ENCODE measurements around the gene KRTAP3-1. TPM values are rescaled to one million over a fixed set of nuclear protein-coding genes. Genes with fewer than 3 reads are reported as not detected.
"Not testable (repeated sequence)": the region's sequence is repeated elsewhere in the genome, so short reads cannot be mapped to it uniquely, and the experiment has no call there.

Gene KRTAP3-1
- total RNA-seq, 4 donors from 2014 or later = not detected

- peaks cover 0 to 6% of the 10 kb centered on the region in 2 donors for H3K27me3 ChIP-seq
- H3K4me3 ChIP-seq = no peak overlapping the region
- no peaks in the 10 kb centered on the region for H3K4me1 ChIP-seq
- H3K9me3 ChIP-seq = no peaks in the 10 kb centered on the region
- H3K36me3 ChIP-seq = no peaks in the 10 kb centered on the region
- no peak overlapping the region for H3K27ac ChIP-seq
- no peak for TF ChIP-seq POLR2A (IDR thresholded peaks at IDR 0.05)
- no peak for TF ChIP-seq CTCF (IDR thresholded peaks at IDR 0.05)
- no peak for DNase-seq
Measured at GRCh38 chr17:41048441-41048840, 39.5 kb upstream of the KRTAP3-1 start.

- not testable (repeated sequence) for H3K4me3 ChIP-seq, DNase-seq, H3K36me3 ChIP-seq, H3K27me3 ChIP-seq, H3K4me1 ChIP-seq, H3K9me3 ChIP-seq, H3K27ac ChIP-seq
Measured at GRCh38 chr17:41046735-41047465, 38.0 kb upstream of the KRTAP3-1 start, which contains the start of gene KRTAP2-1. Gene KRTAP2-1 (minus strand): TSS chr17:41047316. CDS start chr17:41047267, 49 bp downstream.

GRCh38 chr17:41042953-41043352 is 34.0 kb upstream of the KRTAP3-1 start:
- no peak for TF ChIP-seq CTCF (IDR thresholded peaks at IDR 0.05)
- no peak for TF ChIP-seq POLR2A (IDR thresholded peaks at IDR 0.05)
- Histone ChIP-seq H3K36me3 (no peaks in the 10 kb centered on the region), H3K27ac (no peak overlapping the region), H3K4me3 (no peak overlapping the region), H3K27me3 (no peaks in the 10 kb centered on the region), H3K9me3 (no peaks in the 10 kb centered on the region), H3K4me1 (no peaks in the 10 kb centered on the region)
- DNase-seq = no peak

- not testable (repeated sequence) for H3K27me3 ChIP-seq, H3K4me3 ChIP-seq, H3K9me3 ChIP-seq, H3K36me3 ChIP-seq, DNase-seq, H3K27ac ChIP-seq, H3K4me1 ChIP-seq
Measured at GRCh38 chr17:41040783-41041571, 32.0 kb upstream of the KRTAP3-1 start, which contains the start of gene KRTAP1-1. Gene KRTAP1-1 (minus strand): TSS chr17:41041450. CDS start chr17:41041397, 53 bp downstream.

- no peak overlapping the region for H3K27ac ChIP-seq
- H3K36me3 ChIP-seq = no peaks in the 10 kb centered on the region
- no peak for DNase-seq
- no peaks in the 10 kb centered on the region for H3K9me3 ChIP-seq
- no peaks in the 10 kb centered on the region for H3K27me3 ChIP-seq
- H3K4me3 ChIP-seq = no peak overlapping the region
- no peak for TF ChIP-seq CTCF (IDR thresholded peaks at IDR 0.05)
- no peak for TF ChIP-seq POLR2A (IDR thresholded peaks at IDR 0.05)
- H3K4me1 ChIP-seq = no peaks in the 10 kb centered on the region
Measured at GRCh38 chr17:41037853-41038350, 29.0 kb upstream of the KRTAP3-1 start.

GRCh38 chr17:41034346-41034935 is 25.5 kb upstream of the KRTAP3-1 start, which contains the start of gene KRTAP1-3:
Gene KRTAP1-3 (minus strand): TSS chr17:41034874. CDS start chr17:41034821, 53 bp downstream.
- H3K27me3 ChIP-seq, H3K27ac ChIP-seq, H3K4me1 ChIP-seq, H3K36me3 ChIP-seq, DNase-seq, H3K4me3 ChIP-seq, H3K9me3 ChIP-seq: not testable (repeated sequence)
